Astrocyte of the cerebellum (primary cell): ENCODE measurements around the gene KDM8.

Experiments
- DNase-seq: peaks from one replicate; pipeline ENCODE4 v3.0.0-alpha.2; 2011; ENCODE audit warnings: low read depth
- H3K4me3 ChIP-seq: 2 replicates; pipeline ENCODE4 v1.5.1; 2011; ENCODE audit warnings: mild to moderate bottlenecking, low read depth, low read length, moderate library complexity
- in situ Hi-C: cut with HindIII; loops from 2 replicates; pipeline ENCODE4 v1.10.0; 2017; ENCODE audit warnings: low sequenced_read_pairs
- TF ChIP-seq, protein P1 (sequence below): IDR thresholded peaks from 2 replicates; pipeline ENCODE4 v1.5.1; 2012; ENCODE audit warnings: low read length, low read depth, moderate library complexity, mild to moderate bottlenecking; ENCODE audit errors: missing control alignments

The KDM8 gene

DNA sequence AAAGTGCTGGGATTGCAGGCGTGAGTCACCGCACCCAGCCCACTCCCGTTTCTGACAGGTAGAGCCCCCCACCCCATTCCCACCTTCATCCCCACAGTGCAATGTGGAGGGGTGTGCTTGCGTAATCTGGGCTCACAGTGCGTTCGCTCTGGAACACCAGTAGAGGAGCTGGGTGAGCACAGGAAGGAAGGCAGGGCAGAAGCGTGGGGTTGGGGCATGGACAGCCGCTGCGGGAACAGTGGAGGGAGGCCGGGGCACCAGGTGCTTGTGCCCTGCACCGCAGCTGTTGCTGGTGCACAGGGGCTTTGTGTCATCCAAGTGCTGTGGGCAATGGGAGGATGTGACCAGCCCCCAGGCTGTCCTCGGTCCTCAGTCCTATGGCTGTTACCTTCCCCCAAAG is 24.7 kb downstream of the KDM8 start:
- H3K4me3 ChIP-seq = no peak overlapping the region
- TF ChIP-seq, protein P1, sequence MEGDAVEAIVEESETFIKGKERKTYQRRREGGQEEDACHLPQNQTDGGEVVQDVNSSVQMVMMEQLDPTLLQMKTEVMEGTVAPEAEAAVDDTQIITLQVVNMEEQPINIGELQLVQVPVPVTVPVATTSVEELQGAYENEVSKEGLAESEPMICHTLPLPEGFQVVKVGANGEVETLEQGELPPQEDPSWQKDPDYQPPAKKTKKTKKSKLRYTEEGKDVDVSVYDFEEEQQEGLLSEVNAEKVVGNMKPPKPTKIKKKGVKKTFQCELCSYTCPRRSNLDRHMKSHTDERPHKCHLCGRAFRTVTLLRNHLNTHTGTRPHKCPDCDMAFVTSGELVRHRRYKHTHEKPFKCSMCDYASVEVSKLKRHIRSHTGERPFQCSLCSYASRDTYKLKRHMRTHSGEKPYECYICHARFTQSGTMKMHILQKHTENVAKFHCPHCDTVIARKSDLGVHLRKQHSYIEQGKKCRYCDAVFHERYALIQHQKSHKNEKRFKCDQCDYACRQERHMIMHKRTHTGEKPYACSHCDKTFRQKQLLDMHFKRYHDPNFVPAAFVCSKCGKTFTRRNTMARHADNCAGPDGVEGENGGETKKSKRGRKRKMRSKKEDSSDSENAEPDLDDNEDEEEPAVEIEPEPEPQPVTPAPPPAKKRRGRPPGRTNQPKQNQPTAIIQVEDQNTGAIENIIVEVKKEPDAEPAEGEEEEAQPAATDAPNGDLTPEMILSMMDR = no peak
- in situ Hi-C loops = no loop called here
- no peak for DNase-seq

DNA sequence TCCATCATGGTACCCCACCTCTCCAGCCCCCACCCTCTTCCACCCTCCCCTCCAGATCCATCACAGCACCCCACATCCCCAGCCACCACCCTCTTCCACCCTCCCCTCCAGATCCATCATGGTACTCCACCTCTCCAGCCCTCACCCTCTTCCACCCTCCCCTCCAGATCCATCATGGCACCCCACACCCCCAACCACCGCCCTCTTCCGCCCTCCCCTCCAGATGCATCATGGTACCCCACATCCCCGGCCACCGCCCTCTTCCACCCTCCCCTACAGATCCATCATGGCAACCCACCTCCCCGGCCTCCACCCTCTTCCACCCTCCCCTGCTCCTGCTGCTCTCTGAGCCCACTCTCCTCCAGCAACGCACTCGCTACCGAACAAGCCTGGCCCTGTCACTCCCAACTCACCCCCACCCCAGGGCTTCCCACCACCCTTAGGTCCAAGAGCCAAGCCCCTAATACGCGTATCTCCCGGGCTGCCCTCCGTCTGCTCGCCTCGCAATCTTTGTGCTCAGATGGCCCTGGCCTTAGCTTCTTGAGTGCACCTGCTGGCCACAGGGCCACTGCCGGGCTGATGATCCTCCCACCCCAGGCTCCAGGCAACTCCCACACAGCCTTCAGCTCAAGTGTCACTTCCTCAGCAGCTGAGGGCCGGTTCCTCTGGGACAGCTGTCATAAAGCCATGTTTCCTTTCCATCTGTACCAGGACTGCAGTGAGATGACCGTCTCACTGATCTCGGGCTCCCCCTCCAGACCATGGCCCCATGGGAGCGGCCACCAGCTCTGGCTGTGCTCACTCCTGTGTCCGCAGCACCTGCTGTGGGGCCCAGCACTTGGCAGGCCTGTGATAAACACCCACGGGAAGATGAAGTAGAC is 25.5 kb downstream of the KDM8 start:
- no peak overlapping the region for H3K4me3 ChIP-seq
- TF ChIP-seq, protein P1 = no peak
- no peak for DNase-seq
- in situ Hi-C loops = no loop called here

DNA sequence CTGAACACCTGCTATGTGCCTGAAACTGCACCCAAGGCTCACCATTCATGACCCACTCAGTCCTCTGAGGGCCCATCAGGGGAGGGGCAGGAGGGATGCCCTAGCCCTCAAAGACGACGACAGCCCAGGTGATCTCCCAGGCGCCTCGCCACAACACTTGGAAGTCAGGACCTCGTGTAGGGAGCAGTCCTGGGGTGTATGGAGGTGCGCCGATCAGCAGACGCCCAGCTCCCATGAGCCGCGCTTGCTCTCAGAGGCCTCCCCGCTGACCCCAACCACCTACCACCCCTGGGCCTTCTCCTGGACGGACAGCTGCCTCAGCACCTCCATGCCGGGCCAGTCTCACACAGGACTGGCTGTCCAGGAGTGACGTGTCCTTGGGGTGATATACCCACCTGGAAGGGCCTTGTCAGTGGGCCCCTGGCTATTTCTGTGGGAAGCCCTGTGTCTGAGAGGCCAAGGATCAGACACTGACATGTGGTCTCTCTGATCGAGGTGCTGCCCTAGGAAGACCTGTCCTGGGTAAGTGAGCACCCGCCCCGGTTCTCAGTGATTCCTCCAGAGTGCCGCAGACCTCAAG is 26.7 kb downstream of the KDM8 start:
- TF ChIP-seq, protein P1 = no peak
- H3K4me3 ChIP-seq = no peak overlapping the region
- in situ Hi-C loops = no loop called here
- DNase-seq = no peak

DNA sequence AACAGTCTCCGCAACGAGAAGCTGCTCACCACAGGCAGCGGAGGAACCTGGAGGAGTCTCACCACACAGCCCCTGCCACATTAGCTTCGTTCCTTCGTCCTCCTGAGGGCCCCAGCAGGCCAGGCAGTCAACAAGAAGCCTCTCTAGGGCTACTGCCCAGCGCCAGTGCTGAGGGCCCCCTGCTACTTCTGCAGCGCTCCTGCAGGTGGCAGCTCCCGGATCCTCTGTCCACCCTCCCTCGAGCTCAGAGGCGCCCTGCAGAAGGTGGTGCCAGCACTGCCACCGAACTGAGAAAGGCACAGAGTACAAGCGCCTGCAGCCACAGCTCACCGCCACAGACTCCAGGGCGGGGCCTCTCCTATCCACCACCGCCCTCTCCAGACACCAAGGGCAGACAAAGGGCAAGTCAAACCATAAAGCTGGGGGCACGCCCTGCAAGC is 27.3 kb downstream of the KDM8 start:
- no peak overlapping the region for H3K4me3 ChIP-seq
- no peak for DNase-seq
- in situ Hi-C loops = no loop called here
- TF ChIP-seq, protein P1 = no peak

DNA sequence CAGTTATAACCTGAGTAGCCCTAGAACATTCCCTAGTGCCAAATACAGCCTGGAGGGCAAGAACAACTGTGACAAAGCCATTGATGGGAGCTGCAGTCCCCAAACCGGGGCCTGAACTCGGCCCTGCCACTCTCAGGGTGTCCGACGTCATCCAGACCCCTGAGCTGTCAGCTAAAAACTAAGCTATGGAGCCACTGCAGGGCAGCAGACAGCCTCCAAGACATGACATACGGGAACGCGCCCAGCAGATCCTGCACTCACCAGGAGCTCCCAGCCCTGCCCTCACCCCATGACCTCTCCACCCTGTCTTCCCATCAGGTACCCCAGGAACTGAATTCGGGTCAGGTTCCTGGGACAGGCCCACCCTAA is 28.4 kb downstream of the KDM8 start:
- TF ChIP-seq, protein P1 = no peak
- in situ Hi-C loops = no loop called here
- no peak overlapping the region for H3K4me3 ChIP-seq
- no peak for DNase-seq

DNA sequence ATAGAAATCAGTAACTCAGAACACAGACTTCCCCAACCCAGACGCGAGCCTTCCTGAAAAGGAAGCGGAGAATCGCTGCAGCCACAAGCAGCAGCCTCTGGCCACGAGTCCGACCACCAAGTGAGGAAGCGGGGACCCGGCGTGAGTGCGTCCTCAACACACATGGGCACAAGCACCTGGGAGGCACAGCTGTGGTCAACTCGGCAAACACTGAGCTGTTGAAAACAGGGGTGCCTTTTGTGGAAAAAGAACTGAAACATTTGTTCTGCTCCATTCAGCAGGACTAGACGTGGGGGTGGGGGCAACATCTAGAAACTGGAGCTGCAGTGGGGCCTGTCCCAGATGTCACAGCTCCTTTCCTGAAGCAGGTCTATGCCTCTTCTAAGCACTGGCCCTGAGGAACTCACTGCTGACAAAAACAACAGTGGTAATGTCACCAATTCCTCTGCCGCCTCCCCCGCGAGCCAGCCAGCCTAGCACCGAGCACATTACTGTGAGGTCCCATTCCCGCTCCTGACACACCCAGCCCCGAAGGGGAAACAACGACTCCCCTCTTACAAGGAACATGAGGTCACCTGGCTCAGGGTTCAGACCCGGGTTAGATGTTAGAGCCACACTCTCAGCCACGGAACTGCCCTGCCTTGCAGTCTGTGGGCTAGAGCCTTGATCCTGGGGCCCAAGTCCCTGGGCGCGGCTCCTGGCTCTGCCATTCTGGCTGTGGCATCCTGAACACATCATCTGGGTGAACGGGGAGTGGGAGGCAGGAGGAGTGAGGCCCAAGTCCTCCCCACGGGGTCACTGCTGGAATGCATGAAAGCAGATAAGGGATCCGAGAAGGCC is 29.0 kb downstream of the KDM8 start:
- in situ Hi-C loops = no loop called here
- DNase-seq = no peak
- H3K4me3 ChIP-seq = no peak overlapping the region
- TF ChIP-seq, protein P1 = no peak
